Uterine smooth muscle cell (primary cell): Measurements from ENCODE around the gene PAIP1. TPM values are rescaled to one million over a fixed set of nuclear protein-coding genes. Genes with fewer than 3 reads are reported as not detected.

Experiments used
- total RNA-seq: library from RNA; depleted of rRNA; stranded (reverse); fragments of >200 nt; gene quantifications from 2 replicates; pipeline ENCODE4 v1.2.3, GENCODE V29; 2014

Gene PAIP1, protein sequence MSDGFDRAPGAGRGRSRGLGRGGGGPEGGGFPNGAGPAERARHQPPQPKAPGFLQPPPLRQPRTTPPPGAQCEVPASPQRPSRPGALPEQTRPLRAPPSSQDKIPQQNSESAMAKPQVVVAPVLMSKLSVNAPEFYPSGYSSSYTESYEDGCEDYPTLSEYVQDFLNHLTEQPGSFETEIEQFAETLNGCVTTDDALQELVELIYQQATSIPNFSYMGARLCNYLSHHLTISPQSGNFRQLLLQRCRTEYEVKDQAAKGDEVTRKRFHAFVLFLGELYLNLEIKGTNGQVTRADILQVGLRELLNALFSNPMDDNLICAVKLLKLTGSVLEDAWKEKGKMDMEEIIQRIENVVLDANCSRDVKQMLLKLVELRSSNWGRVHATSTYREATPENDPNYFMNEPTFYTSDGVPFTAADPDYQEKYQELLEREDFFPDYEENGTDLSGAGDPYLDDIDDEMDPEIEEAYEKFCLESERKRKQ
- 87.1 and 97.5 TPM in 2 replicates for total RNA-seq

DNA sequence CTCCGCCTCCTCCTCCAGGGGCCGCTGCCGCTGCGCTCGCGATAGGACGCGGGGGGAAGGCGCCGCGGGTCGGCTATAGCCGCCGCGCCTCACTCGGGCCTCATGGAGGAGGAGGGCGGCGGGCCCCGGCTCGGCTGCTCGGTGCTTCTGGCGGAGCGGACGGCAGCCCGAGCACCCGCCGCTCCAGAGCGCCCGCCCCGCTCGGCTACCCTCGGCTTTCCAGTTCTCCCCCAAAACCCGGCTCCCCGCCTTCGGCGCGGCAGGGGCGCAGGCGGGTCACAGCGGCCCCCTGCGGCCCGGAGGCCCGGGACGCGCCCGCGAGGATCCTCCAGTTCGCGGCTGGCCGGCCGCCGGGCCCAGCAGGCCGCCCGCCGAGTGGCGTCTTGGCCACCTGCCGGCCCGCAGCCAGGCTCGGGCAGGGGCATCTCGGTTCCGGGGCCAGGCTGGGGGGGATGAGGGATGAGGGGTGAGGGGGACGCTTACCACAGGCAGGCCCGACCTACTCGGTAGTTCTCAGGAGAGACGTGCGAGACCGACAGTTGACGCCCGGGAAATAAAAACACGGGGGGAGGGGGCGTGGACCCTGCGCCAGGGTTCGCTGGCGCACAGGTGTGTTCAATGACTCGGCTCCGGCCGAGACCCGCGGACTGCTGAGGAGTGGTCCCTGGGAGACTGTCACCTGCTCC is at the start of gene PAIP1:
Gene PAIP1, minus strand, starts transcription at position 221 of the 686 bp plus-strand sequence. CDS start 231 bp downstream, outside the sequence.

DNA sequence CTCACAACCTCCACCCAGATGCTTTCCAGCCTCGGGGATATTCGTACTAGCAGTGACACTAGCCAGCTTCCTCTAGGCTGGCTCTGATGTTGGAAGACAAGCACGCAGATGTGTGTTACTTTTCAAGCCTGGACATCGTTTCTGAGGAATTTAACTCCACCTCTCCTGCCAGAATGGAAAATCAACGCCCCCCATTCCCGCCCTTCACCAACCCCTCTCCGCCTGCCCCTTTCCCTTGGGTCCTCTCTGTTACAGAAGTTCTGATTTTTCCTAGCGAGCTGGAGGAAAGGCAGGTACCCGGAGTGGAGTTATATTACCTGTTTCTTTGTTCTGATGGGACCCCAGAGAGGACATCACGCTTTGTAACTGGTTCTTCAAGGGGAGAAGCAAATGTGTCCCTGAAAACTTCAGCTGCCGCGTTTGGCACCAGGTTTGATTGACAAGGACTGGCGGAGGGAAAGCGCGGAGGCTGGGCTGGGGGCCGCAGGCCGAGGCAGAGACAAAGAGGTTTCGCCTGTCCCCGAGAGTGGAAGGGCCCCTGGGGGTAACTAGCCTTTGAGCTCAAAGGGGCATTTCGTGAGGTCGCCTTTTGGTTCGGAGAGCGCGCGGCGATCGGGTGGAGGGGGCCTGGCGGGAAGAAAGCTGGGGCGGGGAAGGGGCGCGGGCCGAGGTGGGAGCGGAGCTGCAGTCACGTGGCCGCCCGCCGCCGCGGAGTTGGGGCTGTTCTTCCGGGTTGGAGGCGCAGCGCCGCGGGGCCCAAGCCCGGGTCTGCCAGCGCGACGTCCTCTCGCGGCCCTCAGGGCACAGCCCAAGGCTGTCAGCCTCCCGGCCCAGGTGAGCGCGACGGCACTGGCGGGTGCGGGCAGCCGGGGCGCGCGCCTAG is 45.8 kb upstream of the PAIP1 start, which contains the start of gene NNT:
Gene NNT, plus strand, starts transcription at position 720 of the 883 bp plus-strand sequence. CDS start 6,016 bp downstream, outside the sequence.

DNA sequence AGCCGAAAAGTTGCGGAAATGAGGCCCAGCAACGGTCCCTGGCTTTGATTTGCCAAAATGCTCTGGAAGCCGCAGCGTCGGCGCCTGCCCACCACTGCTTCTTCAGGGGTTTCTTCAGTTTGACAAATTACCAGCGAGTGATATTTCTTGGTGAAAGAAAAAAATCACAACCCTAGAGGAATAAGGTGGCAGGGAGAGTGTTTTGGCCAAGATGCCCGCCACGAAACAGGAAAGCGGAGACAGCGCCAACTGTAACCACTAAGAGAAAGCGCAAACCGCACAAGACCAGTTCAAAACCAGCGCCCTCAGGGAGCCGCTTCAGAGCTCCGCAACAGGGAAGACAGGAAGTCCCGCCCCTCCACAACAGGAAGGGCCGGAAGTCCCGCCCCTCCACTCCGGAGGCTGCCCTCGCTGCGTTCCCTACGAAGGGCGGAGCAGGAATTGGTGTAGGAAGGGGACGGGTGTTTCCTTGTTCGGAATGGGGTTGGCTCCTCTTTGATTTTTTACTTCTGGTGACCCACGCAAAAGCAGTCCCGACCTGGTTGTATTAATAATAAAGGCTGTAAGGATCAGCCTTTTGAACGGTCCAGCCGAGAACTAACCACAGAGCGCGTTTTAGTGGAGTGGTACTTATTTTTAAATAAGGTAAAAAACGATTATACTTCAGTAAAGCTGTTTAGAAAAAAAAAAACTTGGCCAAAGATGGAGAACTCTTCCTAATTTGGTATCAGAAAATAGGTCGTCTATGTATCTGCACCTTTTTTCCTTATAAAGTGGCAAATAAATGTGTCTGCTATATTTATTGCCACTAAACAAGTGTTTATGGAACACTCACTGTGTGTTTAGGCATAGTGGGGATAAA is 41.8 kb downstream of the PAIP1 start, which contains the start of gene C5orf34:
Gene C5orf34, minus strand, starts transcription at position 333 of the 862 bp plus-strand sequence. CDS start 5,809 bp downstream, outside the sequence.

DNA sequence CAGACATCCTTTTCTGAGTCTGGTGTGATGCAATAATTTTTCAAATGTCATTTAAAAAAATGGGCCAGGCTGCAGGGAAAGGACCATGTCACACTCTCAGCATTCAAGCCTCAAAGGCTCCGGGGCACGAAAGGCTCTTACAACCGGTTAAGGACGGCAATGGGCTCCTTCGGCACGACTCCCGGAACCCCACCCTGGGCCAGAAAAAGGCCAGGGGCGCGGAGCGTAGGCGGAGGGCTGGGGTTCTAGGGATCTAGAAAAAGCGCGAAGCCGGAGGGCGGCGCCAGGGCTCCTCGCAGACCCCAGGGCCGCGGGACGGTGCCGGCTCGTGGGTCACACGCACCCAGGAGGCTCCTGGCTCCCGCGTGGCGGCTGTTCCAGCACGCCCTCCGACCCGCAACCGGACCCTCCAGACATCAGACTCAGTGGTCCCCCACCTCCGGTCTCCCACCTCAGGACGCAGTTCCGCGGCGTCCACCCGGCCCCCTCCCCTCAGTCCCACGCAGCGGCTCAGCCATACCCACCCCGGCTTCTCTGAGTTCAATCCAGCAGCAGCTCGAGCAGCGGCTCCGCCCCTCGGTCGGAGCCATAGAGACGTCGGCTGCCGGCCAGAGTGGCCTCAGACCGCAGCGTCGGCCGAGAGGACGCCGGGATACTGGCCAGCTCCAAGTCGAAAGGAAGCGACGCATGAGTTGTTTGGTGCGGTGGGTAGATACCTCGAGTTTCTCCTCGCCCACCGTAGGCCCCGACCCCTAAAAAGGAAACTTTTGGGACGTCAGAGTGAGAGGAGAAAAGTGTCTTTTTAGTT is 73.4 kb downstream of the PAIP1 start, which contains the start of gene TMEM267:
Gene TMEM267, minus strand, starts transcription at position 568 of the 808 bp plus-strand sequence. CDS start 29,896 bp downstream, outside the sequence.

Other genes with a start within 250 kb of the PAIP1 start
- 315 and 340 TPM in 2 replicates for gene HMGCS1, start 243.7 kb downstream of the PAIP1 start, total RNA-seq
- 1.5 and 3.9 TPM in 2 replicates for gene CCL28, start 144.7 kb downstream of the PAIP1 start, total RNA-seq
- gene TMEM267, start 73.2 kb downstream of the PAIP1 start, total RNA-seq: 14.0 and 16.3 TPM in 2 replicates
- 4.4 and 11.5 TPM in 2 replicates for gene C5orf34, start 41.9 kb downstream of the PAIP1 start, total RNA-seq
- 85.1 and 98.3 TPM in 2 replicates for gene NNT, start 46.1 kb upstream of the PAIP1 start, total RNA-seq